Liver (tissue), 9 donors: Measurements from ENCODE around the gene TBX1. TPM values are rescaled to one million over a fixed set of nuclear protein-coding genes. Genes with fewer than 3 reads are reported as not detected.

Experiments used
- DNase-seq: peaks from one replicate; pipeline ENCODE4 v3.0.0-alpha.2; 2017; ENCODE audit warnings: low spot score
- H3K27ac ChIP-seq, 2 donors: one replicate each; pipeline ENCODE4 v1.7.0; 2013; ENCODE audit warnings: inconsistent platforms in 2 of 2, low read length in 2 of 2, control low read depth in 1 of 2, low read depth in 1 of 2, mild to moderate bottlenecking in 1 of 2
- H3K27me3 ChIP-seq, 4 donors: one replicate each; pipeline versions ENCODE4 v1.6.1 to v1.7.0; 2013; ENCODE audit warnings: low read length in 3 of 4, inconsistent platforms in 1 of 4, mild to moderate bottlenecking in 1 of 4, moderate library complexity in 1 of 4; ENCODE audit not compliant: control insufficient read depth in 4 of 4, insufficient read depth in 4 of 4
- H3K36me3 ChIP-seq, 4 donors: one replicate each; pipeline versions ENCODE4 v1.6.1 to v1.7.0; 2013; ENCODE audit warnings: low read length in 3 of 4, mild to moderate bottlenecking in 3 of 4, low read depth in 1 of 4, moderate library complexity in 1 of 4; ENCODE audit not compliant: control insufficient read depth in 4 of 4, insufficient read depth in 3 of 4
- H3K4me1 ChIP-seq, 4 donors: one replicate each; pipeline versions ENCODE4 v1.6.1 to v1.7.0; 2013; ENCODE audit warnings: low read length in 3 of 4, mild to moderate bottlenecking in 3 of 4, moderate library complexity in 1 of 4; ENCODE audit not compliant: control insufficient read depth in 4 of 4, insufficient read depth in 4 of 4
- H3K4me3 ChIP-seq, 3 donors: one replicate each; pipeline versions ENCODE4 v1.6.1 to v1.7.0; 2013; ENCODE audit warnings: low read length in 3 of 3, control low read depth in 1 of 3, low read depth in 1 of 3, mild to moderate bottlenecking in 1 of 3
- H3K9ac ChIP-seq, 2 donors: one replicate each; pipeline ENCODE4 v1.7.0; 2013; ENCODE audit warnings: low read length in 2 of 2, mild to moderate bottlenecking in 2 of 2, moderate library complexity in 2 of 2, control low read depth in 1 of 2, low read depth in 1 of 2
- H3K9me3 ChIP-seq, 4 donors: one replicate each; pipeline versions ENCODE4 v1.6.1 to v1.7.0; 2013; ENCODE audit warnings: low read length in 3 of 4; ENCODE audit not compliant: control insufficient read depth in 4 of 4
- ATF3 ChIP-seq: IDR thresholded peaks from 2 replicates; pipeline ENCODE4 v1.6.1; 2016; ENCODE audit warnings: antibody characterized with exemption
- EGR1 ChIP-seq, 2 donors: IDR thresholded peaks; 2 replicates each; pipeline ENCODE4 v1.6.1; 2016 to 2018; ENCODE audit warnings: antibody characterized with exemption in 2 of 2, low read depth in 2 of 2
- FOXA1 ChIP-seq: IDR thresholded peaks from 2 replicates; pipeline ENCODE4 v1.6.1; 2016; ENCODE audit warnings: antibody characterized with exemption
- GABPA ChIP-seq, 2 donors: IDR thresholded peaks in 1 of 2; conservative IDR thresholded peaks in 1 of 2; 2 replicates each; pipeline ENCODE4 v1.6.1; 2016; ENCODE audit warnings: antibody characterized with exemption in 2 of 2, mild to moderate bottlenecking in 1 of 2, moderate library complexity in 1 of 2
- HNF4A ChIP-seq, 2 donors: conservative IDR thresholded peaks; 2 replicates each; pipeline ENCODE4 v1.6.1; 2016; ENCODE audit warnings: antibody characterized with exemption in 2 of 2, mild to moderate bottlenecking in 2 of 2
- HNF4G ChIP-seq: IDR thresholded peaks from 2 replicates; pipeline ENCODE4 v1.6.1; 2016; ENCODE audit warnings: antibody characterized with exemption
- JUND ChIP-seq, 2 donors: IDR thresholded peaks; 2 replicates each; pipeline ENCODE4 v1.6.1; 2016; ENCODE audit warnings: antibody characterized with exemption in 2 of 2
- MAX ChIP-seq: IDR thresholded peaks from 2 replicates; pipeline ENCODE4 v1.6.1; 2016; ENCODE audit warnings: antibody characterized with exemption
- NR2F2 ChIP-seq: IDR thresholded peaks from 2 replicates; pipeline ENCODE4 v1.6.1; 2016; ENCODE audit warnings: antibody characterized with exemption
- RAD21 ChIP-seq, 2 donors: IDR thresholded peaks; 2 replicates each; pipeline ENCODE4 v1.6.1; 2016; ENCODE audit warnings: antibody characterized with exemption in 2 of 2, mild to moderate bottlenecking in 2 of 2
- SP1 ChIP-seq: IDR thresholded peaks from 2 replicates; pipeline ENCODE4 v1.6.1; 2018; ENCODE audit warnings: antibody characterized with exemption, mild to moderate bottlenecking
- TAF1 ChIP-seq: conservative IDR thresholded peaks from 2 replicates; pipeline ENCODE4 v1.6.1; 2016; ENCODE audit warnings: antibody characterized with exemption, mild to moderate bottlenecking
- WGBS: extraction: QIAGEN DNeasy Blood & Tissue Kit; methylation state at CpG from one replicate; pipeline ENCODE4 v1.1.7; 2013; 5-methylcytosine and 5-hydroxymethylcytosine counted together
- polyA plus RNA-seq, 2 donors: library from polyadenylated mRNA; stranded (reverse) in 1 of 2; unstranded in 1 of 2; fragments of 200-250 nt in 1 of 2; fragments of >200 nt in 1 of 2; fragmentation: Nextera tagmentation in 1 of 2; extraction: Ambion mirVana in 1 of 2; gene quantifications; one replicate each; pipeline versions ENCODE4 v1.2.1 to v1.2.3, GENCODE V29; 2013 to 2015
- total RNA-seq, 2 donors: library from RNA; depleted of rRNA; stranded (reverse); fragments of >200 nt; gene quantifications; one replicate each; pipeline ENCODE4 v1.2.3, GENCODE V29; 2014
- TF ChIP-seq, protein P1 (sequence below): fragments of 150-350 bp; IDR thresholded peaks from 2 replicates; pipeline ENCODE4 v1.5.1; 2017; ENCODE audit warnings: improper control_type of control experiment, low read depth, low read length; ENCODE audit not compliant: missing input control
- TF ChIP-seq, protein P2 (sequence below): IDR thresholded peaks from 2 replicates; pipeline ENCODE4 v1.6.1; 2016; ENCODE audit warnings: antibody characterized with exemption, mild to moderate bottlenecking
- donor health status: healthy.
- donor health status: healthy.
- donor health status: healthy.
- donor health status: healthy.
- donor health status: healthy.

TBX1 gene
- total and polyA plus RNA-seq, 4 donors = 0.17 to 0.18 TPM; not detected in 2

GRCh38 chr22:19716829-19717105 lies 43.8 kb upstream of the TBX1 start:
- H3K4me3 ChIP-seq = no peak overlapping the region
- WGBS = 100% methylated on average over 1 of the region's 1 CpG
- no peak overlapping the region for H3K9ac ChIP-seq
- peaks cover 0 to 4% (median 1%) of the 10 kb centered on the region in 4 donors for H3K27me3 ChIP-seq
- H3K4me1 ChIP-seq = peaks cover 6 to 26% (median 16%) of the 10 kb centered on the region in 4 donors
- H3K36me3 ChIP-seq = no peaks in the 10 kb centered on the region
- no peak for TF ChIP-seq JUND (IDR thresholded peaks at IDR 0.05)
- no peak for TF ChIP-seq GABPA (IDR thresholded peaks at IDR 0.05 in 1 of 2, conservative IDR thresholded peaks at IDR 0.05 in 1 of 2)
- TF ChIP-seq EGR1 (IDR thresholded peaks at IDR 0.05; ENCODE audit: low read depth in 2 of 2) = no peak
- no peak for TF ChIP-seq RAD21 (IDR thresholded peaks at IDR 0.05)
- TF ChIP-seq HNF4A (conservative IDR thresholded peaks at IDR 0.05) = no peak
- no peak for TF ChIP-seq HNF4G
- no peak for DNase-seq
- H3K27ac ChIP-seq = no peak overlapping the region
- H3K9me3 ChIP-seq = no peaks in the 10 kb centered on the region

GRCh38 chr22:19717181-19717580 lies 43.4 kb upstream of the TBX1 start:
- Histone ChIP-seq H3K36me3 (no peaks in the 10 kb centered on the region), H3K9ac (no peak overlapping the region), H3K27ac (no peak overlapping the region), H3K27me3 (peaks cover 0 to 4% (median 1%) of the 10 kb centered on the region in 4 donors), H3K4me1 (peaks cover 6 to 26% (median 16%) of the 10 kb centered on the region in 4 donors), H3K9me3 (no peaks in the 10 kb centered on the region), H3K4me3 (no peak overlapping the region)
- WGBS = 85% methylated on average over 9 of the region's 9 CpGs
- DNase-seq = no peak
- TF ChIP-seq FOXA1 = no peak

DNA sequence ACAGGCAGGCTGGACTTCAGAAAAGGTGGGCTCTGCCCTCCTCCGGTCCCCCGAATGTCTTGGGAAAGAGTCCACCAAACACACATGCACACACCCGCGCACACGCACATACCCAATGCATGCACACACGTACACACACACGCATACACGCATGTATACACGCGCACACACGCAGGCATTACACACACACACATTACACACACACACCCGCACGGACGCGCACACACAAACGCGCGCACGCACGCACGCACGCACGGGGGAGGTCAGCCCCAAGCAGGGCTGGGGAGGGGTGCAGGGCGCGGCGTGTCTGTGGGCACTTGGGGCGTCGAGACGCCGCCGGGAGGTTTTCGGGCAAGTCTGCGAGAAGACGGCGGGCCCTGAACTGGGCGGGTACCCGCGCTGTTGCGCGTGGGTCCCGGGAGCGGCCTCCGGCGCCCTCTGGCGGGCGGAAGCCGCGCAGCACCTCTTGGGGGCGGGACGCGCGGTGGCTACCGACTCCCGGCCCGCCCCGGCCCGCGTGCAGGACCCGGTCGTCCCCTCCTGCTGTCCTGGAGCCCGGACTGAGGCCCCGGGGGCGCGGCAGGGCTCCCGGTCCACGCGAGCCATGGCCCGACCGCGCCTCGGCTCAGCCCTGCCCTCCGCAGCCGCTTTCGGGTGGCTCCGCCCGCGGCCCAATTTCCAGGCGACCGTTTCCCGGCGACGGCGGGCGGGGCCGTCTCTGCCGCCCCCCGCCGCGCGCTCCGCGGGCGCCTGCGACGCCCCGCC lies 42.7 kb upstream of the TBX1 start:
- peaks cover 8 to 32% (median 20%) of the 10 kb centered on the region in 4 donors for H3K4me1 ChIP-seq
- DNase-seq = peak; percentile 83
- no peak overlapping the region for H3K9ac ChIP-seq
- TF ChIP-seq, protein P1, sequence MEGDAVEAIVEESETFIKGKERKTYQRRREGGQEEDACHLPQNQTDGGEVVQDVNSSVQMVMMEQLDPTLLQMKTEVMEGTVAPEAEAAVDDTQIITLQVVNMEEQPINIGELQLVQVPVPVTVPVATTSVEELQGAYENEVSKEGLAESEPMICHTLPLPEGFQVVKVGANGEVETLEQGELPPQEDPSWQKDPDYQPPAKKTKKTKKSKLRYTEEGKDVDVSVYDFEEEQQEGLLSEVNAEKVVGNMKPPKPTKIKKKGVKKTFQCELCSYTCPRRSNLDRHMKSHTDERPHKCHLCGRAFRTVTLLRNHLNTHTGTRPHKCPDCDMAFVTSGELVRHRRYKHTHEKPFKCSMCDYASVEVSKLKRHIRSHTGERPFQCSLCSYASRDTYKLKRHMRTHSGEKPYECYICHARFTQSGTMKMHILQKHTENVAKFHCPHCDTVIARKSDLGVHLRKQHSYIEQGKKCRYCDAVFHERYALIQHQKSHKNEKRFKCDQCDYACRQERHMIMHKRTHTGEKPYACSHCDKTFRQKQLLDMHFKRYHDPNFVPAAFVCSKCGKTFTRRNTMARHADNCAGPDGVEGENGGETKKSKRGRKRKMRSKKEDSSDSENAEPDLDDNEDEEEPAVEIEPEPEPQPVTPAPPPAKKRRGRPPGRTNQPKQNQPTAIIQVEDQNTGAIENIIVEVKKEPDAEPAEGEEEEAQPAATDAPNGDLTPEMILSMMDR = peak; percentile 88
- no peak for TF ChIP-seq HNF4A (conservative IDR thresholded peaks at IDR 0.05)
- 9% methylated on average over 96 of the region's 96 CpGs for WGBS
- peak overlapping the region in 2 of 3 donors; percentile 13 to 61 for H3K4me3 ChIP-seq
- no peak overlapping the region for H3K27ac ChIP-seq
- H3K27me3 ChIP-seq = peaks cover 0 to 6% (median 3%) of the 10 kb centered on the region in 4 donors
- H3K36me3 ChIP-seq = no peaks in the 10 kb centered on the region
- no peaks in the 10 kb centered on the region for H3K9me3 ChIP-seq

GRCh38 chr22:19718456-19719049 lies 42.0 kb upstream of the TBX1 start:
- Histone ChIP-seq H3K27me3 (peaks cover 0 to 8% (median 3%) of the 10 kb centered on the region in 4 donors), H3K36me3 (no peaks in the 10 kb centered on the region), H3K4me1 (peaks cover 14 to 39% (median 25%) of the 10 kb centered on the region in 4 donors), H3K27ac (no peak overlapping the region), H3K9ac (no peak overlapping the region), H3K9me3 (no peaks in the 10 kb centered on the region), H3K4me3 (peak overlapping the region in 1 of 3 donors; percentile 61)
- DNase-seq = no peak
- 4% methylated on average over 70 of the region's 70 CpGs for WGBS
- no peak for TF ChIP-seq MAX
- no peak for TF ChIP-seq RAD21 (IDR thresholded peaks at IDR 0.05)
- no peak for TF ChIP-seq ATF3
- TF ChIP-seq SP1 = no peak
- TF ChIP-seq EGR1 (IDR thresholded peaks at IDR 0.05; ENCODE audit: low read depth in 2 of 2) = no peak
- TF ChIP-seq, protein P2, sequence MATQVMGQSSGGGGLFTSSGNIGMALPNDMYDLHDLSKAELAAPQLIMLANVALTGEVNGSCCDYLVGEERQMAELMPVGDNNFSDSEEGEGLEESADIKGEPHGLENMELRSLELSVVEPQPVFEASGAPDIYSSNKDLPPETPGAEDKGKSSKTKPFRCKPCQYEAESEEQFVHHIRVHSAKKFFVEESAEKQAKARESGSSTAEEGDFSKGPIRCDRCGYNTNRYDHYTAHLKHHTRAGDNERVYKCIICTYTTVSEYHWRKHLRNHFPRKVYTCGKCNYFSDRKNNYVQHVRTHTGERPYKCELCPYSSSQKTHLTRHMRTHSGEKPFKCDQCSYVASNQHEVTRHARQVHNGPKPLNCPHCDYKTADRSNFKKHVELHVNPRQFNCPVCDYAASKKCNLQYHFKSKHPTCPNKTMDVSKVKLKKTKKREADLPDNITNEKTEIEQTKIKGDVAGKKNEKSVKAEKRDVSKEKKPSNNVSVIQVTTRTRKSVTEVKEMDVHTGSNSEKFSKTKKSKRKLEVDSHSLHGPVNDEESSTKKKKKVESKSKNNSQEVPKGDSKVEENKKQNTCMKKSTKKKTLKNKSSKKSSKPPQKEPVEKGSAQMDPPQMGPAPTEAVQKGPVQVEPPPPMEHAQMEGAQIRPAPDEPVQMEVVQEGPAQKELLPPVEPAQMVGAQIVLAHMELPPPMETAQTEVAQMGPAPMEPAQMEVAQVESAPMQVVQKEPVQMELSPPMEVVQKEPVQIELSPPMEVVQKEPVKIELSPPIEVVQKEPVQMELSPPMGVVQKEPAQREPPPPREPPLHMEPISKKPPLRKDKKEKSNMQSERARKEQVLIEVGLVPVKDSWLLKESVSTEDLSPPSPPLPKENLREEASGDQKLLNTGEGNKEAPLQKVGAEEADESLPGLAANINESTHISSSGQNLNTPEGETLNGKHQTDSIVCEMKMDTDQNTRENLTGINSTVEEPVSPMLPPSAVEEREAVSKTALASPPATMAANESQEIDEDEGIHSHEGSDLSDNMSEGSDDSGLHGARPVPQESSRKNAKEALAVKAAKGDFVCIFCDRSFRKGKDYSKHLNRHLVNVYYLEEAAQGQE = no peak
- TF ChIP-seq NR2F2 = no peak
- no peak for TF ChIP-seq TAF1
- no peak for TF ChIP-seq HNF4G
- TF ChIP-seq GABPA (IDR thresholded peaks at IDR 0.05 in 1 of 2, conservative IDR thresholded peaks at IDR 0.05 in 1 of 2) = no peak
